ENCODE data around the gene CAMTA1. TPM values are rescaled to one million over a fixed set of nuclear protein-coding genes. Genes with fewer than 3 reads are reported as not detected.

Gene CAMTA1
- polyA plus RNA-seq, 1 donor from 2014 or later, result 162 TPM

DNA sequence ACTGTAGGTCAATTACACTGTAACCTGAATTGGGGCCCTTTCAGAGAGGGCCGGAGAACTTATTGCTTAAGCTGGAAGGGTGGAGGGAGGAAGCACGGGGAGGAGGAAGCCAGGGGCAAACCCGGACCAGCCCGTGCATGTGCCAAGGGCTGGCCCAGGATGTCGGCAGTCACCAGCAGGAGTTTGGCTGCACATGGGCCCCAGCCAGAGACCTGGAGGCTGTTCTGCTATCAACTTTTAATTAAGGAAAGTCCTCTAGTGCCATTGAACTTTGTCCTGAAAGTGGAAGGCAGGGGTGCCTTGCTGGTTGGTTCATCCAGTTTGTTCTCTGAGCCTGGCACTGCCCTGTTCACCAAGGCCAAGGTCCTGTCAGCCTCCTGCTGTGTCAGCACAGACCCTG, 785.1 kb downstream of the CAMTA1 start:
- H3K4me3 ChIP-seq (ENCODE audit: low read length), result no peak overlapping the region
- H3K9ac ChIP-seq (ENCODE audit: low read length), result no peak overlapping the region
- H3K4me2 ChIP-seq (ENCODE audit: low read length), result no peak overlapping the region
- H2AFZ ChIP-seq (ENCODE audit: low read depth, low read length), result no peak overlapping the region
- H3K9me2 ChIP-seq (ENCODE audit: insufficient read depth, low read length), result no peaks in the 10 kb centered on the region
- TF ChIP-seq EZH2 (IDR thresholded peaks at IDR 0.05; ENCODE audit: borderline replicate concordance, insufficient read depth, low read length, poor library complexity, severe bottlenecking) (no peak), RAD21 (conservative IDR thresholded peaks at IDR 0.05) (no peak), EP300 (conservative IDR thresholded peaks at IDR 0.05; ENCODE audit: poor library complexity, severe bottlenecking) (no peak), MXI1 (conservative IDR thresholded peaks at IDR 0.05; ENCODE audit: poor library complexity, severe bottlenecking) (no peak), SMC3 (conservative IDR thresholded peaks at IDR 0.05; ENCODE audit: poor library complexity) (no peak), CTCF (IDR thresholded peaks at IDR 0.05; ENCODE audit: poor library complexity, severe bottlenecking) (no peak)
- TF ChIP-seq, protein P1, sequence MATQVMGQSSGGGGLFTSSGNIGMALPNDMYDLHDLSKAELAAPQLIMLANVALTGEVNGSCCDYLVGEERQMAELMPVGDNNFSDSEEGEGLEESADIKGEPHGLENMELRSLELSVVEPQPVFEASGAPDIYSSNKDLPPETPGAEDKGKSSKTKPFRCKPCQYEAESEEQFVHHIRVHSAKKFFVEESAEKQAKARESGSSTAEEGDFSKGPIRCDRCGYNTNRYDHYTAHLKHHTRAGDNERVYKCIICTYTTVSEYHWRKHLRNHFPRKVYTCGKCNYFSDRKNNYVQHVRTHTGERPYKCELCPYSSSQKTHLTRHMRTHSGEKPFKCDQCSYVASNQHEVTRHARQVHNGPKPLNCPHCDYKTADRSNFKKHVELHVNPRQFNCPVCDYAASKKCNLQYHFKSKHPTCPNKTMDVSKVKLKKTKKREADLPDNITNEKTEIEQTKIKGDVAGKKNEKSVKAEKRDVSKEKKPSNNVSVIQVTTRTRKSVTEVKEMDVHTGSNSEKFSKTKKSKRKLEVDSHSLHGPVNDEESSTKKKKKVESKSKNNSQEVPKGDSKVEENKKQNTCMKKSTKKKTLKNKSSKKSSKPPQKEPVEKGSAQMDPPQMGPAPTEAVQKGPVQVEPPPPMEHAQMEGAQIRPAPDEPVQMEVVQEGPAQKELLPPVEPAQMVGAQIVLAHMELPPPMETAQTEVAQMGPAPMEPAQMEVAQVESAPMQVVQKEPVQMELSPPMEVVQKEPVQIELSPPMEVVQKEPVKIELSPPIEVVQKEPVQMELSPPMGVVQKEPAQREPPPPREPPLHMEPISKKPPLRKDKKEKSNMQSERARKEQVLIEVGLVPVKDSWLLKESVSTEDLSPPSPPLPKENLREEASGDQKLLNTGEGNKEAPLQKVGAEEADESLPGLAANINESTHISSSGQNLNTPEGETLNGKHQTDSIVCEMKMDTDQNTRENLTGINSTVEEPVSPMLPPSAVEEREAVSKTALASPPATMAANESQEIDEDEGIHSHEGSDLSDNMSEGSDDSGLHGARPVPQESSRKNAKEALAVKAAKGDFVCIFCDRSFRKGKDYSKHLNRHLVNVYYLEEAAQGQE (IDR thresholded peaks at IDR 0.05; ENCODE audit: borderline replicate concordance), result no peak
- no peaks in the 10 kb centered on the region for H3K36me3 ChIP-seq (ENCODE audit: insufficient read depth, low read length)
- no peak overlapping the region for H3K27ac ChIP-seq (ENCODE audit: low read length)
- H4K20me1 ChIP-seq (ENCODE audit: insufficient read depth), result no peaks in the 10 kb centered on the region
- no peaks in the 10 kb centered on the region for H3F3A ChIP-seq (ENCODE audit: insufficient read depth, low read length, poor library complexity, severe bottlenecking)
- no peaks in the 10 kb centered on the region for H3K79me2 ChIP-seq (replicated peaks; ENCODE audit: insufficient read depth, low read length)
- H3K27me3 ChIP-seq (ENCODE audit: insufficient read depth, low read depth, low read length), result no peaks in the 10 kb centered on the region
- no peaks in the 10 kb centered on the region for H3K9me3 ChIP-seq (ENCODE audit: low read length)

DNA sequence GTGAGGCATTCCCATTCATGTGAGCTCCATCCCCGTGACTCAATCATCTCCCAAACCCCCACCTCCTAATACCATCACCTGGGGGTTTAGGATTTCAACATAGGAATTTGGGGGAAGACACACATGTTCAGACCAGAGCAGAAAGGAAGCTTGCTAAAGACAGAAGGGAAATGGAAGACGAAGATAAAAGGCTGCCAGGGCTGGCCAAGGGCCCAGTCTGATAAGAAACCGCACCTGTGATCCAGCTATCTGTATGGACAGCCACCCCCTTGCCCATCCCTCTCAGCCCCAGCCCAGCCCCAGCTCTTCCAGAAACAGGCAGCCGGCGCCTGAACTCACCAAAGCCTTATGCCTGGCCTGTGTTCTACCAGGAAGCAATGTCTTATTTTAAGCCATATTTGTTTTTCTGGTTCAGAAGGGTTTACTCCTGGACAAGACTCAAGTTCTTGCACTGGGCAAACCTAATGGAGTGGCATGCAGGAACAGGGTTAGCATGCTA, 787.4 kb downstream of the CAMTA1 start:
- Histone ChIP-seq H3K36me3 (ENCODE audit: insufficient read depth, low read length) (no peaks in the 10 kb centered on the region), H3K27me3 (ENCODE audit: insufficient read depth, low read depth, low read length) (no peaks in the 10 kb centered on the region), H3K9ac (ENCODE audit: low read length) (no peak overlapping the region), H3K9me2 (ENCODE audit: insufficient read depth, low read length) (no peaks in the 10 kb centered on the region), H2AFZ (ENCODE audit: low read depth, low read length) (no peak overlapping the region), H3K4me3 (ENCODE audit: low read length) (no peak overlapping the region), H4K20me1 (ENCODE audit: insufficient read depth) (no peaks in the 10 kb centered on the region), H3K9me3 (ENCODE audit: low read length) (no peaks in the 10 kb centered on the region), H3K4me2 (ENCODE audit: low read length) (no peak overlapping the region), H3F3A (ENCODE audit: insufficient read depth, low read length, poor library complexity, severe bottlenecking) (no peaks in the 10 kb centered on the region), H3K79me2 (replicated peaks; ENCODE audit: insufficient read depth, low read length) (no peaks in the 10 kb centered on the region), H3K27ac (ENCODE audit: low read length) (no peak overlapping the region)
- no peak for TF ChIP-seq SMC3 (conservative IDR thresholded peaks at IDR 0.05; ENCODE audit: poor library complexity)
- TF ChIP-seq RAD21 (conservative IDR thresholded peaks at IDR 0.05), result no peak
- TF ChIP-seq POLR2AphosphoS5 (IDR thresholded peaks at IDR 0.05), result no peak
- TF ChIP-seq MXI1 (conservative IDR thresholded peaks at IDR 0.05; ENCODE audit: poor library complexity, severe bottlenecking), result no peak
- TF ChIP-seq, protein P1 (IDR thresholded peaks at IDR 0.05; ENCODE audit: borderline replicate concordance), result no peak
- TF ChIP-seq CTCF (IDR thresholded peaks at IDR 0.05; ENCODE audit: poor library complexity, severe bottlenecking), result no peak
- no peak for TF ChIP-seq TAF1 (IDR thresholded peaks at IDR 0.05; ENCODE audit: low read depth)
- TF ChIP-seq EP300 (conservative IDR thresholded peaks at IDR 0.05; ENCODE audit: poor library complexity, severe bottlenecking), result no peak
- no peak for TF ChIP-seq EZH2 (IDR thresholded peaks at IDR 0.05; ENCODE audit: borderline replicate concordance, insufficient read depth, low read length, poor library complexity, severe bottlenecking)

Data from neural cell (in vitro differentiated cells).